HG03103 (cell line): ENCODE measurements around the gene UBE3B.

Experiments
- ATAC-seq: cut with Tn5 transposase; IDR thresholded peaks from one replicate; pipeline ENCODE4 v1.9.1; 2021; ENCODE audit warnings: low read depth; ENCODE audit not compliant: unreplicated experiment

UBE3B gene

DNA sequence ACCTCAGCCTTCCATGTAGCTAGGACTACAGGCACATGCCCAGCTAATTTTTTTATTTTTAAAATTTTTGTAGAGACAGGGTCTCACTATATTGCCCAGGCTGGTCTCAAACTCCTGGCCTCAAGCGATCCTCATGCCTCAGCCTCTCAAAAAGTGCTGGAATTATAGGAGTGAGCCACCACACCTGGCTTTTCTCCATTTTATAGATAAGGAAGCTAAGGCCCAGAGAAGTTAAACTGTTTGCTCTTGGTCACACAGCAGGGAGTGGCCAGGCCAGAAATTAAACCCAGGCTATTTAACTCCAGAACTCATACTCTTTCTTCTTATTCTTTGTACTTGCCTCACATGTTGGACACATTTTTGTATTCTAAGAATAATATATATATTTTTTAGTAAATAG lies 16.5 kb downstream of the UBE3B start:
- ATAC-seq = no peak

DNA sequence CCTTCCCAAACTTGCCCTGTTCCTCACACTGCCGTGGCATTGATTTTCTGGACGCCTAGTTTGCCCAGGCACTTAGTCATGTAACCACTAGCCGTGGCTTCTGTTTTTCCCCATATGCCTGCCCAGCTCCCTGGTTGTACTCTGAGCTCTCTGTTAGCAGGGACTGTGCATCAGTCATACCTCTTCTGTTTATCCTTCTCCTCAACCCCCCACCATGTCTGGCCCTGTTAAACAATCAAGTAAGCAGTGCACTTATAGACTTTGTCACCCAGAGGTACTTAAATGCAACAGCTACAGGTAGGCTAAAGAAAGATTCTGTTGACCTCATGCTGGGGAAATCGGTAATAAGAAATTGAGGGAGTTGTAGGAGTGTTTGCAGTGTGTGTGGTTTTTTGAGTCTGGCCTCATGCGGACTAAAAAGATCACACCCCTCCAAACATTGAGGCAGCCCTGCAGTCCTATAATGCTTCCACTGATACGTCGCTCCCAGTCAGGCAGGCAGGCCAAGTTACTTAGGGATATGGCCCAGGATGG lies 17.0 kb downstream of the UBE3B start:
- ATAC-seq = no peak

DNA sequence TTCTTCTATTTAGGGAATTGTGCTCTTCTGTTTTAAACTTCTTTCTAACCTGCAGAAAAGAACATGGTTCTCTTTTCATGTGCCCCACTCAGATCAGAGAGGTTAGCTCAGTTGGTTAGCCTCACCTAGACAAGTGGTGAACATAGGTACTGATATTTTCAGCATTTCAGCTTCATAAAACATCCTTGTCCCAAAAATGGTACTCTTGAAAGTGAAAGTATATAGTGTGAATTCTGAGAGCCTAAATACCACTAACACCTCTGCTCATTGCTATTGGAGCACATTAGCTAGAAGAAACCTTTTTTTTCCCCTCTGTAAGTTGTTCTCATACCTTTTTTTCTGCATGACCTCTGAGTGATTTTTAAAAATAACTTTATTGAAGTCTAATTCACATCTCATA lies 17.6 kb downstream of the UBE3B start:
- no peak for ATAC-seq

DNA sequence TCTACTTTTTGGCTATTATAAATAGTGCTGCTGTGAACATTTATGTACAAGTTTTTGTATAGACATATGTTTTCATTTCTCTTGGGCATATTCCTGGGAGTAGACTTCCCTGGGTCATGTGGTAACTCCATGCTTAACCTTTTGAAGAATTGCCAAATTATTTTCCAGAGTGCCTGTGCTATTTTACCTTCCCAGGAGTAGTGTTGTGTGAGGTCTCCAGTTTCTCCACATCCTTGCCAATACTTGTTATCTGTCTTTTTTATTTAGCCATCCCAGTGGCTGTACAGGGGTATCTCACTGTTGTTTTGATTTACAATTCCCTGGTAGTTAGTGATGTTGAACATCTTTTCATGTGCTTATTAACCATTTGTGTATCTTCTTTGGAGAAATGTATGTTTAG lies 18.9 kb downstream of the UBE3B start:
- no peak for ATAC-seq

DNA sequence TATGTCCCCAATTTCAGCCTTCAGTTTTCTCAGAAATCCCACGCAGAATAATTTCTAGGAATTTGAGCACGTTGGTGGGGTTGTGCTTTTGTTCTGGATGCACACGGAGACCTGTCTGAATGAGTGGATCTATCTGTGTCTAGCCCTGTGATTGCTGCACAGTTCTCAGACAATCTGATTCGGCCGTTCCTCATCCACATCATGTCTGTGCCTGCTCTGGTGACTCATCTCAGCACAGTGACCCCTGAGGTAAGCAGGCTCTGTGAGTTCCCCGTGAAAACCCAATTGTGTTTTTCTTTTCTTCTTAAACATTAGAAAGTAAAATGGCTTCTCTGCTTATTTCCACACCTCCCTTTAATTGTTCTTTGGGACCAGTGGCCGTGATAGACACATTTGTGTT lies 20.2 kb downstream of the UBE3B start:
- no peak for ATAC-seq

DNA sequence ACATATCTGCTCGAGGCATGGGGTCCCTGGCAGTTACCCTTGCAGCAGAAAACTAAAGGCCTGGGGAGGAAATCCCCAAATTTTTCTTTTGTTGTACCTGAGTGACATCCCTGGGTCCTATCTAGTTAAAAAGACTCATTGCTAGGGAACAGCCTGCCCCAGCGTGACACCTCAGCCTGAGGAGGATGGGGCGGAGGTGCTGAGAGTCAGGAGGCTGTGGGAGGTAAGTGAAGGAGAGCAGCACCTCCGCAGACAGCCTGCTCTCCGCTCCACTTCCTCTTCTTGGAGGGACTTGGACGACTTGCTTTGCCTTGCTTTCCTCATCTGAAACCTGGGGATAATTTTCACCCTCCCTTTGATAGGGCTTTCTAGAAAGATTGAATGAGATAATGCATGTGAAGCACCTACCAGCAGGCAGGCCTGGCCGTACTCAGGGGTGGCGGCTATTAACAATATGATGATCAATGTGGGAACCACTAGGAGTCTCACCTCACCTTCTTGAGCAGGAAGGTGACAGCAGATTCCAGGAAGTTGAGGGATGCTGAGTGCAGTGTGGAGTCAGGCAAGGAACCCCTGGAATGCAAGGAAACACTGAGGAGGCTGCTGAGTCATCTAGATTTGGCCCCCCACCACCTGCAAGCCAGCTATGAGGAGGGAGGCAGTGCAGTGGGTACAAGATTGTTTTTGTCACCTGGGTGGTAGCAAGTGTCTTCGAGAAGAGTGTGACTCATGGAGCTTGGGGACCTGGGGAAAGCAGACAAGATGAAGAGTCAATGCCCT lies 23.2 kb downstream of the UBE3B start:
- no peak for ATAC-seq

DNA sequence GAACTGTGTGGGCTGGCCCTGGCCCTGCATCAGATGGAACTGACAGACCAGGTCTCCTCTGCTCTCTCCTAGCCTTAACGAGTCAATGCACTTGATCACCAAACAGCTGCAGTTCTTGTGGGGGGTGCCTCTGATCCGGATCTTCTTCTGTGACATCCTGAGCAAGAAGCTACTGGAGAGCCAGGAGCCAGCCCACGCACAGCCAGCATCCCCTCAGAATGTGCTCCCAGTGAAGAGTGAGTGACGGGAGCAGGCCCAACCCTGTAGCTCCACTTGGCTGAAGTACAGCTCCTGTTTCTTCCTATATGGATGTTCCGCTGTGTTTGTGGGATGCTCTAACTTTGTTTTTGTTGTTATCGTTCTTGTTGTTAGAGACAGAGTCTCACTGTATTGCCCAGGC lies 23.9 kb downstream of the UBE3B start:
- ATAC-seq = no peak

DNA sequence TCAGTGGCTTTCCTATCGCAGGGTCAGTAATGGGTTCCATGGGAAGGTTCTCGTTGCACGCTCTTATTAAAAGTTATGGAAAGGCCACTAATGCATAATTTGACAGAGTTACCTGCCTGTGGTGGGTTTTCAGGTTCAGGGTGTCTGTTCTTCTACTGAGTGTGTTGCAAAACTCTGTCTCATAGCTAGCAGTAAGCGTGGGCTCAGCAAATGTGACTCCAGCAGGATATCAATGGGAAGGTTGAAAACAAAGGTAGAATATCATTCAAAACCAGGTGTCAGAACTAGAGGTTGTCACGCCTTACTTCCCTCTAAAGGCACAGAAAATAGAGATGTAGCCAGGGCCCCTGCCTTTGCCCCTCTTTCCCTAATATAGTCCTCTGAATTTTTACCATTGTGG lies 24.9 kb downstream of the UBE3B start:
- ATAC-seq = no peak

DNA sequence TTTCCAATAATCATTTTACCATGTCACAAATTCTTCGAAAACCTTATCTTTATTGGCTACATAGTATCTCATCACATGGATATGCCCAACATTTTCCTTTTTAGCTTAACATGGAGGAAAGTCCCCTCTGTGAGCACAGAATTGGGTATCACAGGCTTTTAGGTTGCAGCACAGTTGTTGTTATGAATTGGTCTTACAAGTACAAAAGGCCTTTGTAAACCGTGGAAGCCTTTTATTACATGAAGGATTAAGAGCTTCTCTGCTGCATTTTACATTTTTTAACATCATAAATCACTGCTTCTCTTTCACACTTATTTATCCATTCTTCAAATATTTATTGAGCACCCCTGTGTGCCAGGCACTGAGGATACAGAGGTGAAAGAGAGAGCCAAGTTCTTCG lies 26.2 kb downstream of the UBE3B start:
- ATAC-seq = no peak

DNA sequence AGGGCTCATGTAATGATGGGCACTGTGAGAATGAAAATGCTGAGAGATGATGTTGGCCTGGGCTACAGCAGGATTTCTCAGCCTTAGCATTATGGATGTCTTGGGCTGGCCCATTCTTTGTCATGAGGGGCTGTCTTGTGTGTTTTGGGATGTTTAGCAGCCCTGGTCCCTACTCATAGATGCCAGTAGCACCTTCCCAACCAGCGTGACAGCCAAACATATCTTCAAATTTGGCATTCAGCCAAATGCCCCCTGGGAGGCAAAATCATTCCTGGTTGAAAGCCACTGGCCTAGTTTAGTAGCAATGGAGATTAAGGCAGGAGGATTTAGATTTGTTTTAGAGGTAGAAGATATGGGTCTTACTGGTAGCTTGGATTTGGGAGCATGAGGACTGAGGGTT lies 26.6 kb downstream of the UBE3B start:
- ATAC-seq = no peak

DNA sequence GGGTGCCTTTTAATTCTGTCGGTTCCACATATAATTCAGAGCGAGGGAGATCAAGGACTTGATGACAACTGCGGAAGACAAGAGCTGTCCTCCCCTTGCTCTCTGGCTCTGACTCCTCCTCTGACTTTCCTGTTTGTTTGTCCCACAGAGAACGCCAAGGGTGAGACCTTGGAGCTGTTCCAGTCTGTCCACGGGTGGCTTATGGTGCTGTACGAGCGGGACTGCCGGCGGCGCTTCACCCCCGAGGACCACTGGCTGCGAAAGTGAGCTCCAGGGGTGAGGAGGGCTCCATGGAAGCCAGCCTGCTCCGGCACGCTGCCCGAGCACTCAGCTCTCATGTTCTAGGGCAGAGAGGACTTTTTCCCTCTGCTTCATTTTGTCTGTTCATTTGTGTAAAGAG lies 32.8 kb downstream of the UBE3B start:
- no peak for ATAC-seq

DNA sequence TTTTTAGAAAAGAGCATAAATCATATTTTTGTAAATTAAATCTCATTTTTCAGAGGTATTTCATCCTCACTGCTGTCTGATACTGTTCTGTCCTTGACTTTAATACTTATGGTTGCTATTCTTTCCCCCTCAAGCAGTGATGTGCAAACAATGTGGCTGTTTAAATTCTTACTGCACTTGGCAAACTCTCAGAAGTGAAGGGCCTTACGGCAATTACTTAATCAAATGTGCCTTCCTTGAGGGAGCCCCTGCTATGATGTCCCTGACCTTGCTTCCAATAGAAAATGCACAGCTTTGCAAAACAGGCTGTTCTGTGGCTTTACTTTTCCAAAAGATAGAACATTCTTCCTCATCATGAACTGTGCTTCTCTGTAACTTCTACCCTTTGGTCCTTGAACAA lies 35.2 kb downstream of the UBE3B start:
- no peak for ATAC-seq

DNA sequence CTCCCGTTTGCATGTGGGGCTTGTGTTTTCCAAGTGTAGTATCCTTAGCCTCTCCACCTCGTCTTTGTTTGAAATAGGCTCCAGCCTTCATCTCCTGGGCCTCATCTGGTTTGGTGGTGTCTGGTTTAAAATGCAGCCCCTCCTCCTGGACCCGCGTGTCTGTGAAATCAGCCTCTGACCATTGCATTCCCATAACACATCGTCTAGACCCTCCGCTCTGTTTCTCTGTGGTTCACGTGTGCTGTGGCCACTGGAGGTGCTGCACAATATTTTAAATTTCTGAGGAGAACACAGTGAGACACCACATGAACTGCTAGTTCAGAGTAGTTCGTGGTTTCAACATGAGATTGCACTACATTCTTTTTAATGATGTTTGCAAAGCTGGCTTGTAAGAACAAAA lies 35.6 kb downstream of the UBE3B start:
- ATAC-seq = no peak

DNA sequence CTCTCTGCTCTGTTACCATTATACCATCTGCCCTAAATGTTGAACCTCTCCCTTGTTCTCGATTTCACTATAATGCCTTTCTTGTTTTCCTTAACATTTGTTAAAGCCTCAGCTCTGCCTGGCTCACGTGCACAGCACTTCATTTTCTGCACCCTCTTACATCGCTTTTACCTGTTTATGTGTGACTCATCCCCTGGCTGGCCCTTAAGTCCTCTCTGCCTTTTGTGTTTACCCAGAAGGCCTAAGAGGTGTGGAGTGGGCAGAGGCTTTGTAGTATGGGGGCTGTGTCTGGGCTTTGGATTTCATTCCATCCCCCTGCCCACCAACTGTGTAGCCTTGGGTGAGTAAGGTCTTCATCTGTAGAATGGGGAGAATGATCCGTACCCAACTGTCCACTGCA lies 36.5 kb downstream of the UBE3B start:
- ATAC-seq = no peak

DNA sequence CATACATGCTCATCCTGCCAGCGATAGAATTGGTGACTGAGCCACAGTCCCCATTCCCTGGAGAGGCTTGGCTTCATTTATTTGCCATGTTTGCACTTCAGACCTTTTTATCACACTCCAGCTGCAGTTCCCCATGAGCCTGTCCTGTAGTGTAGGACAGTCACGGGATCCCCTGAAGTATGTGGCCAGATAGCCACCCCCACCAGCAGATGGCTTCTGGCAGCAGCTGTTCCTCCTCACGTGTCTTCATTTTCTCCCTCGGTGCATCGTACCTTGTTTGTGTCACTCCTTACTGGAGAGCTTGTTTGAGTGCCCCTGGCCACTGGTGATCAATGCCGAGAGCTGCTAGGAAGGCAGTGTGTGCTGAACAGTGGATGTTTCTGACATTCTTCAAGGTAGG lies 40.2 kb downstream of the UBE3B start:
- ATAC-seq = no peak

DNA sequence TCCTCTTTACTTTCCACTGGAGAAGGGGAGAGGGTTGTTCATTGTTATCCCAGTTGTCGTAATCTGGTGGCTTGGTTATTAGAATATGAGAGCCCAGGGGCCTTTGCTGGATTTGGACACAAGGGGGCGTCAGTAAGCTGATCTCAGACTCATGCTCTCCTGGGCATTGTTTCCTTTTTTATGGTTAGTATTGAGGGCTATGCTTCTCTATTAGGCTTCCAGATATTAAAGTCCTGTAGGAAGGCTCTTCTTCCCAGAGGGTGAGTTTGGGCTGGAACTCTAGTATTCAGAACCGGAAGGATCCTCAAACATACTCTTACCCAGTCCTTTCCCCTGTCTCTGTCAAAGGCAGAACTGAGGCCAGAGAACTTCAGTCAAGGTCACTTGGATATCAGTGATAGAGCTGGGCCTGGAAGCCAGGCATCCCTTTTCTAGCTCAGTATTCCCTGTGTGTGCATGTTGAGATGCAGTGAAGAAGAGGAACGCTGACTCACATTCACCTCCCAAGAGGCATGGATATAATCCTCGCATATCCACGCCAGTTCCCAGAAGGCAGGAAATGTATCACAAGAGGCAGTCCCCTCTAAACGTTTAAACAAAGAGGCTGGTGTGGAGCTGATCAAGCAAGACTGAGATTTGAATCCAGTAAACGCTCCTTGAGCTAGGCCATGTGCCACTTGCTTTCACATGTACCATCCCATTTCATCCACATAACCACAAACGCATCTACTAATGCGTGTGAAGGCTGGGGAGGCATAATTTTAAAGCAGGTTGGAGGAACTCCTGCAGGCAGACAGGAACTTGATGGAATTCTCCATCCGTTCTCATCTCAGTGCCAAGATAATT lies 41.6 kb downstream of the UBE3B start:
- ATAC-seq = no peak

DNA sequence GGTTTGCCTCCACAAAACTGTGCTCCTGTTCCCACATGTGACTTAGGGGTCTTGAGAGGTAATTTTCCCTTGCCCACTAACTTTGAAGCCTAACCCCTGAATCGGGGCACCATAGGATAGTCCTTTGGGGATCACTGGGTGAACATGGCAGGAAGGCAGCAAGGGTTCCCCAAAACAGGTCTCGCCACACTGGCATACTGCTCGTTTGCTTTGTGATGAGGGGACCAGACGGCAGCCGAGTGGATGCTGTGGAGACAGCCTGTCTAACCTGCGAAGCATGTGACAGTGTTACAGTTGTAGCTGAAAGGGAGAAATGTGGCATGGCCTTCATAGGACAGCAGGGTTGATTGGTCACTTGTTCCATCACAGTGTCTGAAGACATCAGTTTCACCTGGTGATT lies 42.4 kb downstream of the UBE3B start:
- ATAC-seq = no peak

DNA sequence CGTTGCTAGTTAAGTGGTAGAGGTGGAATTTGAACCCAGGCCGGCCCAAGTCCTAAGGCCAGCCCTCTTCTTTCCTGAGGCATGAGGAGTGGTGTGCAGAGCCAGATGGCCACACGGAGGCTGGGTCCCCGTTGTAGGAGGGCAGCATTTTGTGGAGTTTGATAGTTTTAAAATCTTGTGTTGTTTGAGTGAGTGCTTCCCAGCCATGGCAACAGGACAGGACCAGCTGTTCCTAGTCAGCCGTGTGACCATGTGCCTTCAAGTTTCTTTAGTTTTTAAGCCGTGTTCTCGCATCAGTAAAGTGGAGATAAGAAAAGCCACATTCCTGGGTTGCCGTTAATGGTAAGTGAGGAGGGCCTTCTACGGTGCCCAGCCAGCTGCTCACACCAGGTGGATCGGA lies 44.4 kb downstream of the UBE3B start:
- ATAC-seq = no peak

DNA sequence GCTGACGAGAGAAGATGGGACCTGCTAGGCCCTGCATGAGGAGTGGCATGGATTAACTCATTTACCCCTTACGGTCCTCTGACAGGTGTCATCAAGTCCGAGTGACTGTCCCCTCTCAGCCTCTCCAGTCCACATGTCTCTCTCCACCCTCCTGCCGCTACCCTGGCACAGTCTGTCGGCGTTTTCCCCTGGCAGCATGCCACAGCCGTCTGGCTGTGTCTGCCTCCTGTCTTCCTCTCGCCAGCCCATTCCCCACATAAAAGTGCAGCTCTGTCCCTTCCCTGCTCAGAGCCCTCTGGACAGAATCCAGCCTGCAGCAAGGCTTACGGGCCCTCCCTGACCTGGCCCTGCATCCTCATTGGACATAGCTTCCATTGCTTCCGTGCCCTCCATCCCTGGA lies 45.6 kb downstream of the UBE3B start:
- no peak for ATAC-seq

DNA sequence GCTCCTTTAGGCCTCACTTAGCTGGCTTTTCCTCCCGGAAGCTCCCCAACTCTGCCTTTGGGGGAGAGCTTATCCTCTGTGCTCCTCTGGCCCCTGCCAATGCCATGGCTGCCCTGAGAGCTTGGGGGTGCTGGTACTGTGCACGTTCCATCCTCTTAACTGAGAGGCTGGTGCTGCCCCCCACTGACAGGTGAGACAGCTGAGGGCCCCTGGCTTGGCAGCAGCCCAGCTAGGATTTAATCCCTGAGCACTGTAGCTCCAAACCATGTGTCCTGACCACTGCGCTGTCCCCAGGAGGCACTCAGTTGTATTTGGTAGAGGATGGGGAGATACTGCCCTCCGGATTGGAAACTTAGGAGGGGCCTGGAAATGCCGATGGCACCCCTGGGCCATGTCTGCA lies 46.1 kb downstream of the UBE3B start:
- ATAC-seq = no peak

DNA sequence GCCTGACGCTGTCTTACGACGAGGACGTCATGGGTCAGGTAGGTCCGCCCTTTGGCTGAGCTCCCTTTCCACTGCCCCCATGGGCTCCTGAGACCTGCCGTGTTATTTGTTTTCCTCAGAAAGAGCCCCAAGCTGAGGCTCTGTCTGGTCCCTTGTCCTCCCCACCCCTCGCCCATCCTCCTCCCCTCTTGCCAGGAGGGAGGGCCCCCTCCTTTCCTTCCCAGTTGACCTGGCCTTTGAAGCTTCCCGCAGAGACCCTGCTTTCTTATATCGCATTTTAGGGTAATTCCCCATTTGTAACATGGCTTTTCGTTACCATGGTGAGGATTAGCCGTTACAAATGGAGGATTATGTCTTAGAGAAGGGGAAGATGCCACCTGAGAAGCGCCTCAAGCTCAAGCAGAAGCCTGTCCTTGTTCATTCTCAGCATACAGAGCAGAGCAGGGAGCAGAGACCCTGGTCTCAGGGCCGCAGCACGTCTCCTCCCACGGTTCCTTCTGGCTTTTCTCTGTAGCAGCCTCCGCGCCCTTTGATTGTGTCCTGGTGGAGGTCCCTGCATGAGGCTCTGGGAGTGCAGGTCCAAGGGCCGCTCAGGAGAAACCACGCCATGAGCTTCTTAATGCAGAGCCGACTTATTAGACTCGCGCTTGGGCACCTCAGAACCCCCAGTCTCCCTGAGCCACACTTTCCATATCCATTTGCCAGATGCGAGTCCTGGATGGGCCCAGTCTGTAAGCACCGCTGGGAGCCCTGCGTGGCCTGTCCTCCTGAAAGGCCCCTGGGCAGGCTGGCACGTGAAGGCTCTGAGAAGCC lies 47.2 kb downstream of the UBE3B start:
- no peak for ATAC-seq
